ENCODE results near the gene FAM217A.

FAM217A gene

GRCh38 chr6:4084444-4085331, 5.8 kb upstream of the FAM217A start:
- no peaks in the 10 kb centered on the region for H3K27me3 ChIP-seq (ENCODE audit: control insufficient read depth, insufficient read depth, low read length)
- H3K9ac ChIP-seq (ENCODE audit: low read depth, low read length): no peak overlapping the region
- H3K9me3 ChIP-seq (replicated peaks; ENCODE audit: low read length): no peaks in the 10 kb centered on the region
- no peak overlapping the region for H3K4me3 ChIP-seq (ENCODE audit: low read length)
- peaks cover 6% of the 10 kb centered on the region for H3K4me1 ChIP-seq (ENCODE audit: control insufficient read depth, insufficient read depth, low read length)
- H3K36me3 ChIP-seq (ENCODE audit: insufficient read depth, low read length): no peaks in the 10 kb centered on the region
- H3K4me2 ChIP-seq (ENCODE audit: low read length): no peak overlapping the region

- H3K4me1 ChIP-seq (ENCODE audit: control insufficient read depth, insufficient read depth, low read length): no peaks in the 10 kb centered on the region
- no peaks in the 10 kb centered on the region for H3K36me3 ChIP-seq (ENCODE audit: insufficient read depth, low read length)
- no peak overlapping the region for H3K9ac ChIP-seq (ENCODE audit: low read depth, low read length)
- H3K9me3 ChIP-seq (replicated peaks; ENCODE audit: low read length): no peaks in the 10 kb centered on the region
- no peaks in the 10 kb centered on the region for H3K27me3 ChIP-seq (ENCODE audit: control insufficient read depth, insufficient read depth, low read length)
- H3K4me2 ChIP-seq (ENCODE audit: low read length): no peak overlapping the region
- no peak overlapping the region for H3K4me3 ChIP-seq (ENCODE audit: low read length)
These were observed 4.3 kb downstream of the FAM217A start for GRCh38 chr6:4074478-4075235.

- Histone ChIP-seq H3K9me3 (replicated peaks; ENCODE audit: low read length) (no peaks in the 10 kb centered on the region), H3K4me3 (ENCODE audit: low read length) (no peak overlapping the region), H3K4me2 (ENCODE audit: low read length) (no peak overlapping the region), H3K36me3 (ENCODE audit: insufficient read depth, low read length) (no peaks in the 10 kb centered on the region), H3K9ac (ENCODE audit: low read depth, low read length) (no peak overlapping the region), H3K27me3 (ENCODE audit: control insufficient read depth, insufficient read depth, low read length) (no peaks in the 10 kb centered on the region), H3K4me1 (ENCODE audit: control insufficient read depth, insufficient read depth, low read length) (no peaks in the 10 kb centered on the region)
These were observed 7.6 kb downstream of the FAM217A start for GRCh38 chr6:4071330-4071729.

GRCh38 chr6:4069199-4069598, 9.7 kb downstream of the FAM217A start:
- peaks cover 18% of the 10 kb centered on the region for H3K36me3 ChIP-seq (ENCODE audit: insufficient read depth, low read length)
- no peak overlapping the region for H3K4me3 ChIP-seq (ENCODE audit: low read length)
- no peak overlapping the region for H3K4me2 ChIP-seq (ENCODE audit: low read length)
- H3K9ac ChIP-seq (ENCODE audit: low read depth, low read length): no peak overlapping the region
- H3K27me3 ChIP-seq (ENCODE audit: control insufficient read depth, insufficient read depth, low read length): no peaks in the 10 kb centered on the region
- H3K9me3 ChIP-seq (replicated peaks; ENCODE audit: low read length): no peaks in the 10 kb centered on the region
- no peaks in the 10 kb centered on the region for H3K4me1 ChIP-seq (ENCODE audit: control insufficient read depth, insufficient read depth, low read length)

GRCh38 chr6:4067673-4068072, 11.3 kb downstream of the FAM217A start:
- no peaks in the 10 kb centered on the region for H3K9me3 ChIP-seq (replicated peaks; ENCODE audit: low read length)
- H3K4me1 ChIP-seq (ENCODE audit: control insufficient read depth, insufficient read depth, low read length): no peaks in the 10 kb centered on the region
- H3K27me3 ChIP-seq (ENCODE audit: control insufficient read depth, insufficient read depth, low read length): no peaks in the 10 kb centered on the region
- H3K4me3 ChIP-seq (ENCODE audit: low read length): no peak overlapping the region
- no peak overlapping the region for H3K9ac ChIP-seq (ENCODE audit: low read depth, low read length)
- no peak overlapping the region for H3K4me2 ChIP-seq (ENCODE audit: low read length)
- peaks cover 32% of the 10 kb centered on the region for H3K36me3 ChIP-seq (ENCODE audit: insufficient read depth, low read length)

DNA sequence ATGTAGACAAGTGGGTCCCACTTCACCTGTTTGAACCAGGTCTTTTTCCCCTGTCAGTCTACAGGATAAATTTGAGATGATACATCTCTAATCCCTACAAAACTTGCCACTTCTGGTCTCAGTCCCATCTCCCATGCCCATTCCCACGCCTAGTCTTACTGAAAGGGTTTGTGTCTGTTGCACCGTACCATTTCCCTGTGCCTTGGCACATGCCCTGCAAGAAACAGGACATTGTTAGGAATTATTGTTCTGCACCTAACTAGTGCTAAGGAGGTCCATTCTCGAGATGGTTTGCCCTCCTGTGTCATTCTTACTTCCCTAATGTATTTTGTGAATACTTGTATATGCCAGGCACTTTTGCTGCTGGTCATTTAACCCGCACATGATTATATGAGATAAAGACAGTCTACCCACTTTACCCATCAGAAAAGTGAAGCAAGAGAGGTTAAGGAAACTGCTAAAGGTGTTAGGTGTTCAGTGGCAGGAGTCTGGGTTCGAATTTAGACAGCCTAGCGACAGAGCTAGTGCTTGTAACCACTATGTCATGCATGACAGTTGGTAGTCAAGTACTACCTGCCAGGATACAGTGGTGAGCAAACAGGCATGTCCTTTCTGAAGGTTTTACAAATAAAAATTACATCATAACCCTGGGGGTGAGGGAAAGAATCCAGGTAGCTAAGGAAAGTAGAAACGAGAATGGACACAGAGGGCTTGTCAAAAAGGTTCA, 12.7 kb downstream of the FAM217A start:
- no peak overlapping the region for H3K4me3 ChIP-seq (ENCODE audit: low read length)
- H3K9me3 ChIP-seq (replicated peaks; ENCODE audit: low read length): no peaks in the 10 kb centered on the region
- peaks cover 45% of the 10 kb centered on the region for H3K36me3 ChIP-seq (ENCODE audit: insufficient read depth, low read length)
- H3K27me3 ChIP-seq (ENCODE audit: control insufficient read depth, insufficient read depth, low read length): no peaks in the 10 kb centered on the region
- no peak overlapping the region for H3K4me2 ChIP-seq (ENCODE audit: low read length)
- no peak overlapping the region for H3K9ac ChIP-seq (ENCODE audit: low read depth, low read length)
- H3K4me1 ChIP-seq (ENCODE audit: control insufficient read depth, insufficient read depth, low read length): no peaks in the 10 kb centered on the region

DNA sequence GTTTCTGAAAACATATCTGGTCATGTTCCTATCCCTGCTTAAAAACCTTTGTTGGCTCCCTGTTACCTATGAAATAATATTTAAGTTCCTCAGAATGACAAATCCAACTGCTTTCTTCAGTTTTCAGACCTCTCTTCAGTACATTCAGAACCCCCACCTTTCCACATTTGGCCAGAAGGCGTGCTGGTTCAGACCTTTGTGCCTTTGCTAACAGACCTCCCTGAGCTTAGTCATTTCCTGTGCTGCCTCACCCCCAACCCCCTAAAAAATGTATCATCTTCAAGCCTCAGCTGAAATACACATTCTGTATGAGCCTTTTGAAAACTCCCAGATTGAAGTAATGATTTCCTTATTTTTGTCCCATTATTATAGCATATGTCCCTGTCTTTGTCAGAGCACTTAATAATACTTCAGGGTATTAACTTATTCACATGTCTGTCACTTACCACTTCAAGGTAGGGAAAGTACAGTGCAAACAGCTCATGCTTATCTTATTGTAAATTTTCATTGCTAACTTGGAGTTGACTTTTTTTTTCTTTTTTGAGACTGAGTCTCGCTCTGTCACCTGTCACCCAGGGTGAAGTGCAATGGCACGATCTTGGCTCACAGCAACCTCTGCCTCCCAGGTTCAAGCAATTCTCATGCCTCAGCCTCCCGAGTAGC, 19.7 kb downstream of the FAM217A start:
- peak overlapping the region; percentile 50 for H3K4me3 ChIP-seq (ENCODE audit: low read length)
- peak overlapping the region; percentile 79 for H3K4me2 ChIP-seq (ENCODE audit: low read length)
- H3K9me3 ChIP-seq (replicated peaks; ENCODE audit: low read length): no peaks in the 10 kb centered on the region
- peaks cover 39% of the 10 kb centered on the region for H3K4me1 ChIP-seq (ENCODE audit: control insufficient read depth, insufficient read depth, low read length)
- peaks cover 68% of the 10 kb centered on the region for H3K36me3 ChIP-seq (ENCODE audit: insufficient read depth, low read length)
- peak overlapping the region; percentile 81 for H3K9ac ChIP-seq (ENCODE audit: low read depth, low read length)
- H3K27me3 ChIP-seq (ENCODE audit: control insufficient read depth, insufficient read depth, low read length): no peaks in the 10 kb centered on the region

DNA sequence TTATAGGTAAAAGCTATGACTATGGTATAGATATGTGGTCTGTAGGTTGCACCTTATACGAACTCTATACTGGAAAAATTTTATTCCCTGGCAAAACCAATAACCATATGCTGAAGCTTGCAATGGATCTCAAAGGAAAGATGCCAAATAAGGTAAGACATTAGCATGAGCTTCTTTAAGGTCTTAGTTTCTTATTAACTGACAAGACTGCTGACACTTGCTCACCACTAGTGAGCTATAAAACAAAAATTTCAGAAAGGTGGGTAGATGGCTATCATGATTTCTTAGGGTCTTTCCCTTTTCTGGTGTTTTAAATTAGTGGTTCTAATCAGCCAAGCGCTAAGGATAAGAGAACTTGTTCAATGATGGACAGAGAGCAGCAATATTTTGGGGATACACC, 21.9 kb downstream of the FAM217A start:
- Histone ChIP-seq H3K4me1 (ENCODE audit: control insufficient read depth, insufficient read depth, low read length) (peaks cover 39% of the 10 kb centered on the region), H3K9ac (ENCODE audit: low read depth, low read length) (no peak overlapping the region), H3K4me3 (ENCODE audit: low read length) (no peak overlapping the region), H3K4me2 (ENCODE audit: low read length) (no peak overlapping the region), H3K9me3 (replicated peaks; ENCODE audit: low read length) (no peaks in the 10 kb centered on the region), H3K27me3 (ENCODE audit: control insufficient read depth, insufficient read depth, low read length) (no peaks in the 10 kb centered on the region), H3K36me3 (ENCODE audit: insufficient read depth, low read length) (peaks cover 62% of the 10 kb centered on the region)

- Histone ChIP-seq H3K4me2 (ENCODE audit: low read length) (peak overlapping the region; percentile 34), H3K9ac (ENCODE audit: low read depth, low read length) (peak overlapping the region; percentile 20), H3K4me1 (ENCODE audit: control insufficient read depth, insufficient read depth, low read length) (peaks cover 39% of the 10 kb centered on the region), H3K27me3 (ENCODE audit: control insufficient read depth, insufficient read depth, low read length) (no peaks in the 10 kb centered on the region), H3K9me3 (replicated peaks; ENCODE audit: low read length) (no peaks in the 10 kb centered on the region), H3K4me3 (ENCODE audit: low read length) (no peak overlapping the region), H3K36me3 (ENCODE audit: insufficient read depth, low read length) (peaks cover 62% of the 10 kb centered on the region)
These were observed 23.4 kb downstream of the FAM217A start for GRCh38 chr6:4055420-4056041.

DNA sequence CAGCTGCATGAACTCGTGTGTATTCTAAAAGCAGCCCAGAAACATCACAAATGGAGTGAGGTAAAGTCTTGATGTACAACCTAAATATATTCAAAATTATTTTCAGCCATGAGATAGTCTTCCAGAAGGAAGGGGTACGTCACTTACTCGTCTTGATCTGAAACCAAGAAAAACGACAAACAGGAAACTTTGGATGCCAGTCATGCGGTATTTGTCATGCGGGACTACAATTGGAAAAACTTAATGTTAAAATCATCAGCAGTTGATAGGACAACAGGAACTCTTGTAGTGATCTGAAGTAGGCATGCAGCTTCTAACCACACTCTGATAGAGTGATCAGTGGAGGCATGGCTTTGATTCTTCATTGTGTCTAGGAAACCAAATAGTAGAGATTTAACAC, 29.7 kb downstream of the FAM217A start:
- H3K4me2 ChIP-seq (ENCODE audit: low read length): no peak overlapping the region
- H3K27me3 ChIP-seq (ENCODE audit: control insufficient read depth, insufficient read depth, low read length): no peaks in the 10 kb centered on the region
- H3K9me3 ChIP-seq (replicated peaks; ENCODE audit: low read length): no peaks in the 10 kb centered on the region
- H3K4me3 ChIP-seq (ENCODE audit: low read length): no peak overlapping the region
- H3K9ac ChIP-seq (ENCODE audit: low read depth, low read length): no peak overlapping the region
- H3K4me1 ChIP-seq (ENCODE audit: control insufficient read depth, insufficient read depth, low read length): no peaks in the 10 kb centered on the region
- peaks cover 73% of the 10 kb centered on the region for H3K36me3 ChIP-seq (ENCODE audit: insufficient read depth, low read length)
